Measurements from ENCODE around the gene UBFD1. TPM values are rescaled to one million over a fixed set of nuclear protein-coding genes. Genes with fewer than 3 reads are reported as not detected.

The UBFD1 gene
- total and polyA plus RNA-seq, 2 of the 8 experiments (the other 6 are each of a cell fraction or from before 2014, with no cell fraction given), result 66.3 to 106 TPM

GRCh38 chr16:23524886-23525285 lies 32.6 kb upstream of the UBFD1 start (continued):
- TF ChIP-seq CHD7 (IDR thresholded peaks at IDR 0.05; ENCODE audit: insufficient replicate concordance, low read length) (no peak), PHF8 (conservative IDR thresholded peaks at IDR 0.05; ENCODE audit: low read depth, low read length) (no peak), USF2 (IDR thresholded peaks at IDR 0.05; ENCODE audit: low read length) (no peak), E2F6 (IDR thresholded peaks at IDR 0.05) (no peak), MAX (IDR thresholded peaks at IDR 0.05) (no peak), SAP30 (IDR thresholded peaks at IDR 0.05; ENCODE audit: insufficient read depth, insufficient replicate concordance, low read length) (no peak), NANOG (IDR thresholded peaks at IDR 0.05; ENCODE audit: insufficient read depth, low read depth, low read length, poor library complexity, severe bottlenecking) (no peak), ASH2L (IDR thresholded peaks at IDR 0.05; ENCODE audit: low read length) (no peak), SP4 (IDR thresholded peaks at IDR 0.05; ENCODE audit: low read length) (no peak), POLR2AphosphoS5 (IDR thresholded peaks at IDR 0.05; ENCODE audit: low read depth, low read length) (no peak)

All from H1 (cell line).